HG03066 (cell line): Measurements from ENCODE around the gene ENO4.

Experiments used
- ATAC-seq: cut with Tn5 transposase; IDR thresholded peaks from one replicate; pipeline ENCODE4 v1.9.1; 2021; ENCODE audit warnings: low read depth; ENCODE audit not compliant: unreplicated experiment

Gene ENO4

GRCh38 chr10:116909307-116909706 is 60.0 kb downstream of the ENO4 start:
- no peak for ATAC-seq

DNA sequence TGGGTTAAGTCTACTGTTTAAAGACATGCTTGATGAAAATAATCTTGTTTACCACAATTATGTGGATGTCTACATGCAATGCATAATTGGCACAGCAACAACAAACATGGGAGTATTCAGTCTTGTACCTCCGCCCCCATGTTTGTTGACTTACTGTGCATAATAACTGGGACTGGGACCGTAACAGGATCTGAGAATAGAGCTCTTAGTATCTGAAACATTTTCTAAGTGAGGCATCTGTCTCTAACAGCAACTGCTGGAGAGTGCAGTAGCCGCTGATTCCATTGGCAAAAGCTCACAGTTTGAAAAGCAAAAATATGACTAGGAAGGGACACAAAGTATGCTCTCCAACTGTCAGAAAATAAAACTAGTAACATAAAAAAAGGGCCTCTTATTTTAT is 61.6 kb downstream of the ENO4 start:
- no peak for ATAC-seq

- ATAC-seq: no peak
These were observed 62.9 kb downstream of the ENO4 start for GRCh38 chr10:116912162-116912561.

- ATAC-seq: no peak
These were observed 64.4 kb downstream of the ENO4 start for GRCh38 chr10:116913695-116914094.

- ATAC-seq: no peak
These were observed 66.0 kb downstream of the ENO4 start for GRCh38 chr10:116915340-116915739.

- no peak for ATAC-seq
These were observed 68.2 kb downstream of the ENO4 start for GRCh38 chr10:116917481-116917880.

- ATAC-seq: no peak
These were observed 69.3 kb downstream of the ENO4 start for GRCh38 chr10:116918583-116918982.

DNA sequence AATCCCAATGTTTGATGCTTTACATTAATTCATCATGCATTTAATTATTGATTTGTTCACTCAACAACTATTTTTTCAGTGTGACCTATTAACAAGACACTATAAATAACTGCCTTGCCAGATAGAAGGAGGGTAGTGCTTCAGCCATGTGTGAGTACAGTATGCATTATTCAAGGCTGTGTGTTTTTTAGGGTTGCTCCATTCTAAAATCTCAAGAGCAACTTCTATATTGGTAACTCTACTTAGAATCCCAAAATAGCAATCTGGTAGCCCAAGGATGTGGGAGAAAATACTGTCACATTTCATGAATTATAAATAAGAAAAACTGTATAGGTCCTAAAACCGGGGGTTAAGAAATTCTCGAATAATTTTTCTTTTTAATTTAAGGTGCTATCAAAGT is 69.9 kb downstream of the ENO4 start:
- no peak for ATAC-seq

GRCh38 chr10:116919706-116920105 is 70.4 kb downstream of the ENO4 start:
- no peak for ATAC-seq

GRCh38 chr10:116925056-116925455 is 75.8 kb downstream of the ENO4 start:
- no peak for ATAC-seq

GRCh38 chr10:116926426-116926825 is 77.1 kb downstream of the ENO4 start:
- no peak for ATAC-seq

DNA sequence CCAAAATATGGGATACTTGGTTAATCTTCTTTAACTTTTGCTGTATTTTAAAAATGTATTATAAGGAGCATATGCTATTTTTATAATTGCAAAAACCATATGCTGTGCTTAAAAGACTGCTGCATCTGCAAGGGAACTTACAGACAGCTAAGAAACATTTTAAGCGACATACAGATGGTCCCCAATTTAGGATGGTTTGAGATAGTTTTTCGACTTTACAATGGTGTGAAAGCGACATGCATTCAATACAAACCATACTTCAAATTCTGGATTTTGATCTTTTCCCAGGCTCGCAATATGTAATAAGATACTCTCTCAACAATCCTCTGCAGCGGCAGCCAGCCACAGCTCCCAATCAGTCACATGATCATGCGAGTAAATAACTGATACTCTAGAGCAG is 82.5 kb downstream of the ENO4 start:
- no peak for ATAC-seq
